NT2/D1 (cell line): Measurements from ENCODE around the gene SCNN1G.

ENCODE experiments used
- DNase-seq: peaks from one replicate; pipeline ENCODE4 v3.0.0-alpha.2; 2011; ENCODE audit warnings: low read depth, low spot score
- H3K27me3 ChIP-seq: 2 replicates; pipeline ENCODE4 v1.6.0; 2011; ENCODE audit warnings: mild to moderate bottlenecking; ENCODE audit not compliant: insufficient read length, insufficient read depth
- H3K36me3 ChIP-seq: 2 replicates; pipeline ENCODE4 v1.6.1; 2011; ENCODE audit warnings: mild to moderate bottlenecking, low read length, mixed read lengths; ENCODE audit not compliant: insufficient read depth, insufficient read length
- H3K4me1 ChIP-seq: 2 replicates; pipeline ENCODE4 v1.5.1; 2011; ENCODE audit not compliant: insufficient read depth, insufficient read length
- H3K4me3 ChIP-seq: 2 replicates; pipeline ENCODE4 v1.5.1; 2011; ENCODE audit warnings: low read depth; ENCODE audit not compliant: insufficient read length
- H3K9ac ChIP-seq: 2 replicates; pipeline ENCODE4 v1.6.0; 2011; ENCODE audit warnings: low read depth; ENCODE audit not compliant: insufficient read length
- H3K9me3 ChIP-seq: 2 replicates; pipeline ENCODE4 v1.5.1; 2011; ENCODE audit warnings: mild to moderate bottlenecking, low read length; ENCODE audit not compliant: insufficient read depth
- SUZ12 ChIP-seq: IDR thresholded peaks from 2 replicates; pipeline ENCODE4 v1.6.1; 2011; ENCODE audit not compliant: insufficient read length, insufficient read depth; ENCODE audit errors: extremely low read depth
- YY1 ChIP-seq: IDR thresholded peaks from 2 replicates; pipeline ENCODE4 v1.6.1; 2011; ENCODE audit not compliant: insufficient read length, insufficient read depth
- ZNF274 ChIP-seq: IDR thresholded peaks from 2 replicates; pipeline ENCODE4 v1.6.1; 2011; ENCODE audit warnings: mild to moderate bottlenecking, low read depth, low read length

SCNN1G gene

GRCh38 chr16:23196539-23196938 lies 14.0 kb downstream of the SCNN1G start:
- DNase-seq = no peak
- Histone ChIP-seq H3K9me3 (no peaks in the 10 kb centered on the region), H3K4me1 (peaks cover 5% of the 10 kb centered on the region), H3K9ac (no peak overlapping the region), H3K4me3 (no peak overlapping the region), H3K36me3 (no peaks in the 10 kb centered on the region), H3K27me3 (no peaks in the 10 kb centered on the region)
- TF ChIP-seq SUZ12 = no peak

- no peak overlapping the region for H3K9ac ChIP-seq
- no peaks in the 10 kb centered on the region for H3K9me3 ChIP-seq
- H3K4me1 ChIP-seq = peaks cover 4% of the 10 kb centered on the region
- no peaks in the 10 kb centered on the region for H3K36me3 ChIP-seq
- H3K27me3 ChIP-seq = no peaks in the 10 kb centered on the region
- no peak for TF ChIP-seq ZNF274
- TF ChIP-seq YY1 = no peak
- TF ChIP-seq SUZ12 = no peak
- H3K4me3 ChIP-seq = no peak overlapping the region
- DNase-seq = no peak
These were observed 19.6 kb downstream of the SCNN1G start for GRCh38 chr16:23202166-23202565.

GRCh38 chr16:23206986-23207385 lies 24.4 kb downstream of the SCNN1G start:
- TF ChIP-seq YY1 (no peak), ZNF274 (no peak), SUZ12 (no peak)
- H3K9ac ChIP-seq = no peak overlapping the region
- H3K36me3 ChIP-seq = no peaks in the 10 kb centered on the region
- peaks cover 6% of the 10 kb centered on the region for H3K4me1 ChIP-seq
- H3K27me3 ChIP-seq = no peaks in the 10 kb centered on the region
- no peaks in the 10 kb centered on the region for H3K9me3 ChIP-seq
- no peak for DNase-seq
- H3K4me3 ChIP-seq = no peak overlapping the region

- no peak overlapping the region for H3K9ac ChIP-seq
- TF ChIP-seq ZNF274 (no peak), YY1 (no peak), SUZ12 (no peak)
- no peaks in the 10 kb centered on the region for H3K9me3 ChIP-seq
- peaks cover 6% of the 10 kb centered on the region for H3K4me1 ChIP-seq
- no peaks in the 10 kb centered on the region for H3K36me3 ChIP-seq
- H3K4me3 ChIP-seq = no peak overlapping the region
- H3K27me3 ChIP-seq = no peaks in the 10 kb centered on the region
- DNase-seq = no peak
These were observed 24.9 kb downstream of the SCNN1G start for GRCh38 chr16:23207485-23207884.

- no peak for DNase-seq
- Histone ChIP-seq H3K9me3 (no peaks in the 10 kb centered on the region), H3K4me1 (peaks cover 4% of the 10 kb centered on the region), H3K9ac (no peak overlapping the region), H3K36me3 (no peaks in the 10 kb centered on the region), H3K4me3 (no peak overlapping the region), H3K27me3 (no peaks in the 10 kb centered on the region)
- TF ChIP-seq YY1 (no peak), ZNF274 (no peak)
These were observed 27.1 kb downstream of the SCNN1G start for GRCh38 chr16:23209606-23210005.

GRCh38 chr16:23213831-23214230 lies 31.3 kb downstream of the SCNN1G start:
- Histone ChIP-seq H3K9me3 (no peaks in the 10 kb centered on the region), H3K4me1 (no peaks in the 10 kb centered on the region), H3K9ac (no peak overlapping the region), H3K27me3 (no peaks in the 10 kb centered on the region), H3K4me3 (no peak overlapping the region), H3K36me3 (no peaks in the 10 kb centered on the region)
- no peak for TF ChIP-seq YY1
- no peak for TF ChIP-seq ZNF274
- TF ChIP-seq SUZ12 = no peak
- DNase-seq = no peak

GRCh38 chr16:23214796-23215195 lies 32.3 kb downstream of the SCNN1G start:
- no peaks in the 10 kb centered on the region for H3K36me3 ChIP-seq
- no peak overlapping the region for H3K4me3 ChIP-seq
- no peaks in the 10 kb centered on the region for H3K27me3 ChIP-seq
- H3K9me3 ChIP-seq = no peaks in the 10 kb centered on the region
- TF ChIP-seq SUZ12 (no peak), YY1 (no peak), ZNF274 (no peak)
- no peak for DNase-seq
- no peak overlapping the region for H3K9ac ChIP-seq
- no peaks in the 10 kb centered on the region for H3K4me1 ChIP-seq

- Histone ChIP-seq H3K9ac (no peak overlapping the region), H3K4me3 (no peak overlapping the region), H3K4me1 (no peaks in the 10 kb centered on the region), H3K36me3 (no peaks in the 10 kb centered on the region), H3K9me3 (no peaks in the 10 kb centered on the region), H3K27me3 (no peaks in the 10 kb centered on the region)
- DNase-seq = no peak
- no peak for TF ChIP-seq SUZ12
- no peak for TF ChIP-seq YY1
- TF ChIP-seq ZNF274 = no peak
These were observed 32.9 kb downstream of the SCNN1G start for GRCh38 chr16:23215435-23215834.
